OCI-LY3 (cell line): ENCODE results near the gene SRRM4.

Experiments used
- H2AFZ ChIP-seq: fragments of 200-600, 300-600 bp; shearing (Covaris generic); 2 replicates; pipeline ENCODE4 v1.6.0; 2014; ENCODE audit warnings: antibody characterized with exemption, low read depth, low read length
- H3K27ac ChIP-seq: fragments of 200-600, 300-600 bp; sonication (generic); 2 replicates; pipeline ENCODE4 v1.5.1; 2014; ENCODE audit warnings: mild to moderate bottlenecking, low read length, moderate library complexity, mixed read lengths
- H3K27me3 ChIP-seq: fragments of 200-600, 300-600 bp; sonication (generic); 2 replicates; pipeline ENCODE4 v1.6.1; 2014; ENCODE audit warnings: low read depth, low read length, mixed read lengths
- H3K36me3 ChIP-seq: fragments of 200-600, 300-600 bp; sonication (generic); replicated peaks from 2 replicates; pipeline ENCODE3; 2014; ENCODE audit warnings: low read depth, low read length, mixed read lengths
- H3K4me1 ChIP-seq: fragments of 300-600, 200-600 bp; sonication (generic); 2 replicates; pipeline ENCODE4 v1.6.1; 2014; ENCODE audit warnings: low read length, mixed read lengths
- H3K4me2 ChIP-seq: fragments of 200-600, 300-600 bp; sonication (generic); 2 replicates; pipeline ENCODE4 v1.6.1; 2014; ENCODE audit warnings: low read length, mixed read lengths
- H3K4me3 ChIP-seq: fragments of 300-600, 200-600 bp; sonication (generic); 2 replicates; pipeline ENCODE4 v1.5.1; 2014; ENCODE audit warnings: antibody characterized with exemption, mild to moderate bottlenecking, low read length, moderate library complexity
- H3K79me2 ChIP-seq: fragments of 300-600, 200-600 bp; shearing (Covaris generic); 2 replicates; pipeline ENCODE4 v1.6.1; 2014; ENCODE audit warnings: mild to moderate bottlenecking, low read length, mixed read lengths
- H3K9ac ChIP-seq: fragments of 300-600, 200-600 bp; shearing (Covaris generic); 2 replicates; pipeline ENCODE4 v1.6.0; 2014; ENCODE audit warnings: mild to moderate bottlenecking, low read length, moderate library complexity
- H3K9me3 ChIP-seq: fragments of 200-600, 300-600 bp; shearing (Covaris generic); 2 replicates; pipeline ENCODE4 v1.6.1; 2014; ENCODE audit warnings: low read length, mixed read lengths; ENCODE audit not compliant: insufficient read depth
- H4K20me1 ChIP-seq: fragments of 200-600, 300-600 bp; sonication (generic); 2 replicates; pipeline ENCODE4 v1.6.1; 2016; ENCODE audit warnings: low read length, mixed read lengths; ENCODE audit not compliant: insufficient read depth
- EZH2phosphoT487 ChIP-seq: fragments of 200-600 bp; shearing (Covaris generic); IDR thresholded peaks from 2 replicates; pipeline ENCODE4 v1.6.1; 2018; ENCODE audit warnings: antibody characterized with exemption, mixed run types, low read depth
- TF ChIP-seq, protein P1 (sequence below): fragments of 200-600, 300-600 bp; sonication (generic); IDR thresholded peaks from 2 replicates; pipeline ENCODE4 v1.5.1; 2014; ENCODE audit warnings: antibody characterized with exemption, low read length, low read depth

SRRM4 gene

DNA sequence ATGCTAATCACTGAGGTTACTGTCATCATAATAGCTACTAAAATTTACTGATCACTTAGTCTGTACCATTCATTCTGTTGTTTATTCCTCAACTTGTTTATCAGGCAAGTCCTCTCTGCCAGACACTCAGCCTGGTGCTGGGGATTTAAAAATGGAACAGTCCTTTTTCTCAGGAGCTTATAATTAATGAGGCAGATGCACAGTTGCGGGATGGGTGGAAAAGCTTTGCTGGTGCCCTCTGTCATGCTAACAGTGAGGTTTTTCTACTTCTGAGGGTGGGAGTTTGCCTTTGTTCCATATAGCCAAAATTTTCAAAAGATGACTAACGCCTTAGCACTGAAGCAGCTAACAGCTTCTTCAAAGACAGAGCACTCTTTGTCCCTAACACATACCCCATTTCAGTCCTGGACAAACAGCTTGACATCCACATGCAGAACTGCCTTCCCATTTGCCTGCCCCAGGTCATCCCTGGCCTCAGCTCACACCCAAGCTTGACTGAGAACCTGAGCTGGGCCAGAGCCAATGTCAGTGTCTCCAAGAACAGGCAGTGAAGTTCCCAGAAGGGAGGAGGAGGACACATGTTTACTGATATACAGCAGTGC is 166.6 kb downstream of the SRRM4 start:
- no peak for TF ChIP-seq EZH2phosphoT487
- TF ChIP-seq, protein P1, sequence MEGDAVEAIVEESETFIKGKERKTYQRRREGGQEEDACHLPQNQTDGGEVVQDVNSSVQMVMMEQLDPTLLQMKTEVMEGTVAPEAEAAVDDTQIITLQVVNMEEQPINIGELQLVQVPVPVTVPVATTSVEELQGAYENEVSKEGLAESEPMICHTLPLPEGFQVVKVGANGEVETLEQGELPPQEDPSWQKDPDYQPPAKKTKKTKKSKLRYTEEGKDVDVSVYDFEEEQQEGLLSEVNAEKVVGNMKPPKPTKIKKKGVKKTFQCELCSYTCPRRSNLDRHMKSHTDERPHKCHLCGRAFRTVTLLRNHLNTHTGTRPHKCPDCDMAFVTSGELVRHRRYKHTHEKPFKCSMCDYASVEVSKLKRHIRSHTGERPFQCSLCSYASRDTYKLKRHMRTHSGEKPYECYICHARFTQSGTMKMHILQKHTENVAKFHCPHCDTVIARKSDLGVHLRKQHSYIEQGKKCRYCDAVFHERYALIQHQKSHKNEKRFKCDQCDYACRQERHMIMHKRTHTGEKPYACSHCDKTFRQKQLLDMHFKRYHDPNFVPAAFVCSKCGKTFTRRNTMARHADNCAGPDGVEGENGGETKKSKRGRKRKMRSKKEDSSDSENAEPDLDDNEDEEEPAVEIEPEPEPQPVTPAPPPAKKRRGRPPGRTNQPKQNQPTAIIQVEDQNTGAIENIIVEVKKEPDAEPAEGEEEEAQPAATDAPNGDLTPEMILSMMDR: no peak
- Histone ChIP-seq H3K4me2 (no peak overlapping the region), H4K20me1 (no peaks in the 10 kb centered on the region), H3K4me3 (no peak overlapping the region), H3K4me1 (no peaks in the 10 kb centered on the region), H3K79me2 (no peaks in the 10 kb centered on the region), H3K9ac (no peak overlapping the region), H3K27me3 (no peaks in the 10 kb centered on the region), H3K27ac (no peak overlapping the region), H2AFZ (no peak overlapping the region), H3K9me3 (no peaks in the 10 kb centered on the region), H3K36me3 (no peaks in the 10 kb centered on the region)

DNA sequence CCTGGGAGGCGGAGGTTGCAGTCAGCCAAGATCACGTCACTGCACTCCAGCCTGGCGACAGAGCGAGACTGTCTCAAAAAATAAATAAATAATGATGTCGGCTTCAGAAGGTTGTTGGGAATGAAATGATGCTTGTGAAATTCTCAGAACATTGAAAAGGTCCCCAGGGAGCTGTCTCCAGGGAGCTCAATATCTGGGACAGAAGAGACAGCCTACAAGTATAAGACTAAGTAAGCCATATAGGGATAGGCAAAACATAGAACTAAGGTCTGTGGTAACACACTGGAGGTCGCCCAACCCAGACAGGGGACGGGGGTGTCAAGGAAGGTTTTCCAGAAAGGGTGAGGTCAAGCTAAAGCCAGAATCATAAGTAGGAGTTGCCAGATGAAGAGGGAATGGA is 167.9 kb downstream of the SRRM4 start:
- Histone ChIP-seq H3K4me2 (no peak overlapping the region), H4K20me1 (no peaks in the 10 kb centered on the region), H3K27ac (no peak overlapping the region), H3K9me3 (no peaks in the 10 kb centered on the region), H2AFZ (no peak overlapping the region), H3K27me3 (no peaks in the 10 kb centered on the region), H3K79me2 (no peaks in the 10 kb centered on the region), H3K36me3 (no peaks in the 10 kb centered on the region), H3K9ac (no peak overlapping the region), H3K4me1 (no peaks in the 10 kb centered on the region), H3K4me3 (no peak overlapping the region)
- TF ChIP-seq, protein P1: no peak
- no peak for TF ChIP-seq EZH2phosphoT487

DNA sequence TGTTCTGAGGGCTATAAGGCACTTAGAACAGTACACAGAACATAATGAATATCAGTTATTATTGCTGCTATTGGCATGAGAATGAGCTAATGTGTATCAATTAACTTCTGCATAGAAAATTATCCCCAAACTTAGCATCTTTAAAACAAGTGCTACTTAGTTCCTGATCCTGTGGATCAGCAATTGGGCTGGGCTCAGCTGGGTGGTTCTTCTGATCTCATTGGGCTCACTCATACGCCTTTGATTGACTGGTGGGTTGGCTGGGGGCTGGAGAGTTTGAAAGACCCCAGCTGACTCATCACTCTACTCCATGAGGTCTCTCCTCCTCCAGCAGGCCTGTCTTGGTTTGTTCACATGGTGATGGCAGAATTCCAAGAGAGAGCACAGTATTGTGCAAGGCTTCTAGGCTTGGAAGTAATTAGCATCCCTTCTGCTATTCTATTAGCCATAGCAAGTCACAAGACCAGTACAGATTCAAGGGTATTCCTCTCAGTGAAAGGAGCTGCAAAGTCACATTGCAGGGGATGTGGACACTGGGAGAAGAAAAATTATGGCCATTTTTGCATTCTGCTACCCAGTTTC is 170.2 kb downstream of the SRRM4 start:
- no peak overlapping the region for H3K4me2 ChIP-seq
- no peaks in the 10 kb centered on the region for H3K27me3 ChIP-seq
- H3K9me3 ChIP-seq: no peaks in the 10 kb centered on the region
- no peaks in the 10 kb centered on the region for H3K79me2 ChIP-seq
- H4K20me1 ChIP-seq: no peaks in the 10 kb centered on the region
- H3K4me1 ChIP-seq: no peaks in the 10 kb centered on the region
- no peak overlapping the region for H3K9ac ChIP-seq
- H3K4me3 ChIP-seq: no peak overlapping the region
- no peak overlapping the region for H3K27ac ChIP-seq
- no peak overlapping the region for H2AFZ ChIP-seq
- H3K36me3 ChIP-seq: no peaks in the 10 kb centered on the region
- TF ChIP-seq EZH2phosphoT487: no peak
- TF ChIP-seq, protein P1: no peak

DNA sequence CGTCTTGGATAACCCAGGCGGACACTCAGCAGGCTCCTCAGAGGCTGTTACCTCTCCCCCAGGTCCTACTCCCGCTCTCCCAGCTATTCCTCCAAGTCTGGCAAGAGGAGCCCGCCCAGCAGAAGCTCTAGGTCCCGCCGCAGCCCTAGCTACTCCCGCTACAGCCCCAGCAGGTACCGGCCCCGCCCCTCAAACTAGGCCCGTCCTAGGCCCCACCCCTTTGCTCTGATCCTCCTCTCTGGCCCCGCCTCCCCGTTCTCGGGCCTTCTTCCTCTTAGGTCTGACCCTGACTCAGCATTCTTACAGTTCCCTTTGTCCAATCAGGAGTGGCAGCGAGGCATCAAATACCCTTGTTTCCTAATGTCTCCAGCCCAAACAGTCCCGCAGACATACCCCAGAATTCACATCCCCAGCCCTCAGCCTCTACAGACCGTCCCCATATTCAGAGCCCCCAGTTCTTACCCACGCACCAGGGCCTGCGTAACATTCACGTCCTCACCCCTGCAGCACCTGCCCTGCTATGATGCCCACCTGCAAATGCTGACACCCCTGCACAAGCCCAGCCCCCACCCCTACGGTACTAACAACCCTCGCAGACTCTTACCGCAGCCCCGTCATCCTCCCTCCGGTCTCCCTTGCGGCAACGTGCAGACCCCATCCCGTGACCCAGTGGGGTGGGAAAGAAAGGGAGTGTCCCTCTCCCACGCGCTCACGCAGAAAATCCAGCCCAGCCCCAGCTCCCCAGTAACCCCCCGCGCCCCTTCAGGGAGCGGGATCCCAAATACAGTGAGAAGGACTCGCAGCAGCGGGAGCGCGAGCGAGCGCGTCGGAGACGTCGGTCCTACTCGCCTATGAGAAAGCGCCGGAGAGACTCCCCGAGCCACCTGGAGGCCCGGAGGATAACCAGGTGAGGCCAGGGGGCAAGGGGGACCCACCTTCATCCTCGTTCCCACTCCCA is 172.4 kb downstream of the SRRM4 start:
- no peaks in the 10 kb centered on the region for H4K20me1 ChIP-seq
- H3K9me3 ChIP-seq: no peaks in the 10 kb centered on the region
- H3K4me2 ChIP-seq: no peak overlapping the region
- H3K9ac ChIP-seq: no peak overlapping the region
- H3K36me3 ChIP-seq: no peaks in the 10 kb centered on the region
- H3K4me1 ChIP-seq: no peaks in the 10 kb centered on the region
- H3K4me3 ChIP-seq: no peak overlapping the region
- no peaks in the 10 kb centered on the region for H3K27me3 ChIP-seq
- no peaks in the 10 kb centered on the region for H3K79me2 ChIP-seq
- H3K27ac ChIP-seq: no peak overlapping the region
- no peak overlapping the region for H2AFZ ChIP-seq
- no peak for TF ChIP-seq EZH2phosphoT487
- TF ChIP-seq, protein P1: no peak
